Activated T-cell treated with anti-CD3 and anti-CD28 coated beads, Interleukin-2, amount 50 U/mL, for 1 hour (primary cell): ENCODE results near the gene VSNL1.

Source experiments
- DNase-seq: peaks from one replicate; pipeline ENCODE4 v3.0.0-alpha.2; 2020

The VSNL1 gene

DNA sequence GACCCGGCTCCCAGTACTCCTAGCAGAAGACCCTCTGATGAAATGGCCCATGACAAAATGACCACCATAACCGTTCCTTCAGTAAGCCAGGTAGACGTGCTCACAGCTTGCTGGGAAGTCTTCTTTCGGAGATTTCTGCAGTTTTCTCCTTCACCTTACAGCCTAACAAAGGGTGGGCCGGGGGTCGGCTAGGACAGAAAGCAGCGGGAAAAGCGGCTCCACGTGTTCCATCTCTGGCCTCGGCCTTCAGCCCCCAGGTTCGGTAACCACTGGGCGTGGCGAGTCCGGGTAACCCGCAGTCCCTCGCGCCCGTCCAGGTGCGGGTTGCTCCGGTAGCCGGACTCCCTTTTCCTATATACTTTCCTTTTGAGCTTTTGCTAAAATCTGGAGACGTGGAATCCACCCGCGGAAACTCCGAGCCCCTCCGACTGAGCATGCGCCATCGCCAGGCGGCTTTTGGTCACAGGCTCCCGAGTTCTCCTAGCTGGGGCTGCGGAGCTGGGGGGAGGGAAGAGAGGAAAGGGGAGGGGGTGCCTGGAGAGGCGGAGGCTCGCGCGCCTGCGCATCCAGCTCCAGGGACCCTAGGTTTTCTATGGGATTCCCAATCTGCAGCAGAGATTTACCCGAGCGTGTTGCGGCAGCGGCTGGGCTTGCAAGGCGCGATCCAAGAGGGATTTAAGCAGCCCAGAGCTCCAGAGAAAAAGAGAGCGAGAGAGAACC, at the start of gene VSNL1:
Gene VSNL1 (plus strand): TSS at position 604 of the 720 bp plus-strand sequence. CDS start 51,379 bp downstream, outside the sequence.
- DNase-seq = no peak

DNA sequence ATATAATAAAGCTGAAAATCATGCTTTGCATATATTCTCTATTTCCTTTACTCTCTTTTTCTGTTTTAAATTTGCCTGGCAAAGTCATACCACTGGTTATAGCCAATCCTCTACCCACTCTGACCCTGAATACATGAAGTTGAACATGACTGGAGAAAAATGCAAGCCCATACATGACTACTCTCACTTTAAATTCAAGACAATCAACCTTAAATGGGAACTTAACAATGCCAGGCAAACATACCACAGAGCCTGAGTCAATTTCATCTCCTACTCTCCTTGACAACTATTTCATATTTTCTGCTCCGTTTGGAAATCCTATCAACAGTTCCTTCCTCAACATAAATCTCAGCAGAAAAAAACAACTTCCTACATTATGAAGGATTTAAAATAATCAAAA, 44.9 kb upstream of the VSNL1 start:
- no peak for DNase-seq

DNA sequence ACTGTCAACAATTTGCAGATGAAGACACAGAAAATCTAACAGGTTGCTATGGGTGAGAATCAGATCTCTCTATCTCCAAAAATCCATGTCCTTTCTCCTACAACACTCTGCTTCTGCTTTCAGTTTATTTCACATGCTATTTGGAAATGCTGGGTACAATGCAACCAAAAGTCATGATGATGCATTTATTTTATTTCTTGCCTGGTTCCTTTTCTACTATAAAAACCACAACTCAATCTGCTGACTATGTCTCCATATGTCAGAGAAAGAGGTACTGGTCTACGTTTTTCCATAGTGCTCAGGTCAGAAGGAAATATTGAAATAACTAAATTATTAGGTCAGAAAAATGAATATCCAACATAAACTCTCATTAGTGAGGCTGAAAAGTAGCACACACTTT, 42.8 kb upstream of the VSNL1 start:
- DNase-seq = no peak

DNA sequence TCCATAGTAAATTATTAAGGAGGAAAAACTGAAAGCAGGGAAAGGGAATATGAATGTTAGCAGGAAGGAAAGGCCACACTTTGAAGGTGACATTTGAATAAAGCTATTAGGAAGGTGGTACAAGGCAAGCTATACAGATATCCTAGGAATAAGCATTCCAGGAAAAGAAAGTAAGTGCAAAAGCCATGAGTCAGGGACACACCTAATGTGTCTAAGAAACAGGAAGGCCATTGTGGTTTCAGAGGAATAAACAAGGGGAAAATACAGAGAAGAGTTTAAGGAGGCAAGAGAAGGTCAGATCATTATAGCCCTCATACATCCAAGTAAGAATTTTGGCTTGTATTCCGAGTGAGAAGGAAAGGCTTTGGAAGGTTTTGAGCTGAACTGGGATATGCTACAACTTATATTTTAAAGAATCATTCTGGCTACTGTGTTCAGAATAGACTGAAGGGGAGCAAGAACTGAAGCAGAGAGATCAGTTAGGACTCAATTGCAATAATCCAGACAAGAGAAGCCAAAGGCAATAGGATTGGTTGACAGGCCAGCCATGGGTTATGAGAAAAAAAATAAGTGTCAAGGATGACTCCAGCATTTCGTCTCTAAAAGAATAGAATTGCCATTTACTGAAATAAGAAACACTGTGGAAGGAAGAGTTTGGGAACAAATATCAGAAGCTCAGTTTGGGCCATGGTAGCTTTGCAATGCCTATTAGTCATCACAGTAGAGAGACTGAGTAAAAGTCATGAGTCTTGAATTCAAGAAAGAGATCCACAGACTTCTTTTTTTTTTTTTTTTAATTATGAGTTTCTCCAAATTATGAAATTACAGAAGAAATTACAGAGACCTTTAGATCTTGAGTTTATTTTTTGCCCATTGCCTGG, 33.5 kb upstream of the VSNL1 start:
- DNase-seq = no peak

DNA sequence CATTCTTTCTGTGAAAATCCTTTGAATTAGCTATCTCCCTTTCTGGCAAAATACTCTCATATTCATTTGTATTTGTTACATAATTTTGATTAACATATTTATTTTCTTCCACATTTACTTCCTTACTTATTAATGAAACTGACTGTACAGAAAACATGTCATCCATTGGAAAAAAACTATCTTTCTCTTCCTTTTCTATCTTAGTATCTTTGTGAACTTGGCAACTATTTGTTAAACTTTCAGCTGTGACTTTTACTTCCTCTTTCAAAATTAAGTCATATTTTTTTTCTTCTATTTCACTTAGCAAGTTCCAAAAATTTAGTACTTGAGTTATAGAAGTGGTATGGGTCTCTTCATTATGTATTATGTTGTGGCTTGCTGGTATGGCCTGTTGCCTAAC, 24.8 kb upstream of the VSNL1 start:
- no peak for DNase-seq

DNA sequence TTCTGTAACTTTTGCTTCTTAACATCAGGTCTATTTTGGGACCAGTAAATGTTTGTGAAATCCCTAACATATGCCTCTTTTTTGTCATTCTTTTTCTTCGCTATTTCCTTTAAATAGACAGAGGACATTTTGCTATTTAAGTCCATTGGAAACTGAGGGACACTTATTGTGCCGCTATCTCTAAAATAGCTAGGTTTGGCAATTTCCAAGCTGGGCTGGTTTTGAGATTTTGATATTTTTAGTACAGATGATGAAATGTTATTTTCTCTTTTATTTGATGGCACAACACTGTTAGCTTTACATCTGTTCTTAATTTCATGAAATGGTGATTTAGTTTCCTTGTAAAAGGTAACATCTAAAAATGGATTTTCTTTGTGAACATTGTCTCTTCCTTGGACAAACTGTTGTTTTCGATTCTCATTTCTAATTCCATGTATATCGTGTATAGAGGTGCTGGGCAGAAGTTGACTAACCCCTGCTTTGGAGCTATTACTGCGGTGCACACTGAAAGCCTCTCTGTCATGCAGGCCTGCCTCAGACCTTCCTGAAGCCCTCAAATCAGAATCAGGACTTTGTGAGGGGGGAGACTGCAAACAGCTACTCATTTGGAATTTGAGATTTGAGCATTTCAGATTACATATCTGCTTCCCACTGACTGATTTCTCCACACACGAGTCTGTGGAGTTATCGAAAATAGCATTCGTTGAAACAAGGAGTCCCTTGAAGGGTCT, 22.9 kb upstream of the VSNL1 start:
- DNase-seq = no peak

DNA sequence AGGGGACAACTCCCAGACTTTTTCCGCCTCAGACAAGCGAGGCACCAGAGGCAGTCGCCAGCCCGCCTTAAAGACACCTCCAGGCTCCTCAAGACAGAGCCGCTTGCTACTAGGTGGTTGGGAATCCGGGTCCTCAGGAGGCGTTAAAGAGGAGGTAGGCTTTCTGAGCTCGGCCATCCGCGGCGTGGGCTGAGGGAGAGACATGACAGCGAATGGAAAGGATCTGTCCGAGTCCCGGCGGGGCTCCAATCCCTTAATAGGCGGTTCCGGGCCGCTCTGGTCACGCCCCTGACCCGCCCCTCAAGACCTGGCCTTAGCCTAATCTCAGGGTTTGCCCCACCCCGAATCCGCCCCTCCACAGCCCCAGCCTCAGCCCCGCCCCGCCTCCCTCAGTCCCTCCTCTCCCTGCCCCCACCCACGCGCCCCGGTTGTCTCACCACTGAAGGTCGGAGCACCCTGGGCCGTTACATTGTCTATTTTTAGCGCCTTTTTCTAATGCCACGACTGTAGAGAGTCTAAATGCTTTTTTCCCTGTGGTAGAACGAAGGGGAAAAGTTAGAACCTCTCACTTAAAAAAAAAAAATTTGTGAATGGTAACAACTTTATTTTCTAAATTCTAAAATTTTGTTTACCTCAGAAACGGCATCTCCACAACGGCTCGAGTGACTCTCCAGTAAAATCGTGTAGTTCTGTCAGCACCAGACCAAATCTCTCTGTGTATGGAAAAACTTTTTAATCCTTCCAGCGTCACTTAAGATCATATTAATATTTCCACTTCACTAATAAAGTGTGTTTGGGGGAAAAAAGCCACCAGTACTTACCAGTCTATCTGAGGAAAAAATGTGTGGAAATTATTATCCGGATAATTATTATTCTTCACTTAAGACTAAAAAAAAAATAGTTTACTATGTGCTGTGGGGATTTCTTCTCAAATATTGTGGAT, 22.0 kb upstream of the VSNL1 start, which contains the start of gene RAD51AP2:
Gene RAD51AP2 (minus strand): TSS at position 229 of the 943 bp plus-strand sequence. CDS start 25 bp downstream, at position 204.
- DNase-seq = no peak

DNA sequence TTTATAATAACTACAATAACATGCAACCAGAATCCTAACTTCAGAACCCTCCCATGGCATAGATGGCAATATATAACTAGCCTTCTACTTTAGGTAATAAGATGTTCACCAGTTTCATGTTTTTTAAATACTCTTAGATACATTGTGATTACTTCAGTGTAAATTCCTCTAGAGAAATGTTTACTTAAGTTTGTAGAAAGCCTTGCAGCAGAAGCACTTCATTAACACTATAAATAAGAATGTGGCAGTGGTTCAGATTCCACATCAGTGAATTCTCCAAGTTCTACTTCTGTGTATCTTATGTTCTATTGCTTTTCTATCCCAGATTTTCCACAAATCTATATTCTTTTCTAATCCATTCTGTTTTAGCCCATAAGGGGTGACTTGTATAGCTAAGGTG, 21.0 kb upstream of the VSNL1 start:
- DNase-seq = no peak

DNA sequence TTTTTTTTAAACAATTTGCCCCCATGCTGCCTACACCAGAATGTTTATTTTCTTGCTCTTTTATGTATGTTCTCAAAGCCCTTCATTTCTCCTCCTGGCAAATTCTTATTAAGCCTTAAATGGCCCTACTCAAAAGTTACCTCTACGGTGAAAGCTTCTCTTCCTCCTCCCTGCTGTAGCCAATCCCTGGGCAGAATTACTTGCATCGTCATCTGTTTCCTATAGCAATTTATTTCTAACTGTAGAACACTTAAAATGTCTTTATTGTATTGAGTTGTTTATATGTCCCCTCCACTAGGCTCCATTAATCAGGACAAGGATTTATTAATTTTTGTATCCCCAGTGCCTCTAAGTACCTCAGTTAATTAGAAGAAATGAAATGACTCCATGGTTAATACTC, 19.7 kb upstream of the VSNL1 start:
- no peak for DNase-seq

DNA sequence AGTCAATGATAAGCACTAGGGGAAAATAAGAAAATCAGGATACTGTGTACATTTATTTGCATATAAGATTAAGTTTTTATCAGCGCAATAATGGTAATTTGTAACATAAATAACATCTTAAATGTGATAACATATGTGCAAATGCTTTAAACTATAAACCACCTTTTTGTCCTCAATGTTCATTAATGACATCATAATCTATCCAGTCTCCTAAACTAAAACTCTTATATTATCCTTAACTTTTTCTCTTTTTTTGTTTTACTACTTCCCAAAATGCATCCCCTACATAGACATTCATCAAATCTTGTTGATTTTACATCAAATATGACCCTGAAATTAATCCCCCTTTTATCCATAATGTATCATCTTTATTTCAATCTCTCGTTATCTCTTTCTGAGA, 18.9 kb upstream of the VSNL1 start:
- no peak for DNase-seq

DNA sequence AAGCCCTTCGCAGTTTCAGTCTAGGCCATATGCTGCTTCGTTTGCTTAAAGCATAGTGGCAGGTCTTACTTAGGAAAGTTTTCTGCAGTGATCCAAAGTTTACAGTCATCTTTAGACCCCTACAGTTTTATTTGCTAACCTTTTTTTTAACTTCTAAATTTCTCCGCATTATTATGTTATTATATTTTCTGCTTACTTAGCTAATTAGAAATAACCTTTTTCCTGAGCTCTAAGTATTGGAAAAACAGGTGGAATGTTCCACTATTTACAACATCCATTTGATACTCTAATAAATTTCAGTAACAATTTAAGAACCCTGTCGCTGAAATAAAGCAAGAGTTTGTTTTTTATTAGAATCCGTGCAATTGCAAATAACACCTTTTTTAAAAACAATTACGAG, 18.2 kb upstream of the VSNL1 start:
- no peak for DNase-seq

DNA sequence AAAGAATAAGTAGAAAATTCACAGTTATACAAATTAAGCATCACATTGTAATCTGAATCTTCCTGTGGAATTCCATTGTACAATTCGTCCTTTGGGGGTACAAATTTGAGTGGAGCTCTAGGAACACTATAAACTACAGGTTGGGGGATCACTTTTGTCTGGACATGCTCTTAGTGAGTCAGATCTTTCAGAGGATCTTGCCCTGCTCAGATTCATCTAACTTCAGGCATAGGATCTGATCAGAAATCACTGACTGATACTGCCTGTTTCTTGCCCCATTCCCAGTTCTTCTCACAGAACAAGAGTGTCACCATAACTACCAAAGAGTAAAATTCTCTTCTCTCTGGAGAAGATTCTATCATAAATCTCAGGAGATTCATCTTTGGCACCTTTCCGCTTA, 10.7 kb upstream of the VSNL1 start:
- no peak for DNase-seq

DNA sequence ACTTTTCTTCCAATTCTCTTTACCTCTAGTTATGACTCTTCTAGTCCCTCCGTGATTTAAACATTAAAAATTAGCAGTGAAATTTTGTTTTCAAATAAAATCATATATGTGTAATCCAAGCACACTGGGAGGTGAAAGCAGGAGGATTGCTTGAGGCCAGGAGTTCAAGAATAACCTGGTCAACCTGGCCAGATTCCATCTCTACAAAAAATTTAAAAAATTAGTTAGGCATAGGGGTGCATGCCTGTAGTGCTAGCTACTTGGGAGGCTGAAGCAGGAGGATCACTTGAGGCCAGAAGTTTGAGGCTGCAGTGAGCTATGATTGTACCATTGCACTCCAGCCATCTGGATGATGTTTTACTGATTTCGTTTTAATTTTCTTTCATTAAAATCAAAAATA, 7.0 kb upstream of the VSNL1 start:
- no peak for DNase-seq

DNA sequence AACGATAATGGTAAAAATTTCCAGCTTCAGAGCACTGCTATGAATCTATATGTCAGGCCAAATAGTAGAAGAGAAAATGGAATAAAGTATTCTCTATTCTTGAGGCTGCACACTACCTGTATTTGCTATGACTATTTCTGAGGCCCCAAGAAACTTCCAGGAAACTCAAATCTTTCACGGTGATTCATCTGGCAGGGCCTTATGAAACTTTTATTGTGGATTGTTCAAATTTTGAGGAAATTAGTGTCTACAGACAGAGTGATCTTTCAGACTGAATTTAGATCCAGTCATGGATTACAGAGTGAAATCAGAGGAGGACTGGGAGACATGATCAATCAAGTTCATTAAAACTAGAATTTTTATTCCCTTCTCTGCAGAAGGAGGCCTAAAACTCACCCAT, 4.1 kb upstream of the VSNL1 start:
- no peak for DNase-seq

DNA sequence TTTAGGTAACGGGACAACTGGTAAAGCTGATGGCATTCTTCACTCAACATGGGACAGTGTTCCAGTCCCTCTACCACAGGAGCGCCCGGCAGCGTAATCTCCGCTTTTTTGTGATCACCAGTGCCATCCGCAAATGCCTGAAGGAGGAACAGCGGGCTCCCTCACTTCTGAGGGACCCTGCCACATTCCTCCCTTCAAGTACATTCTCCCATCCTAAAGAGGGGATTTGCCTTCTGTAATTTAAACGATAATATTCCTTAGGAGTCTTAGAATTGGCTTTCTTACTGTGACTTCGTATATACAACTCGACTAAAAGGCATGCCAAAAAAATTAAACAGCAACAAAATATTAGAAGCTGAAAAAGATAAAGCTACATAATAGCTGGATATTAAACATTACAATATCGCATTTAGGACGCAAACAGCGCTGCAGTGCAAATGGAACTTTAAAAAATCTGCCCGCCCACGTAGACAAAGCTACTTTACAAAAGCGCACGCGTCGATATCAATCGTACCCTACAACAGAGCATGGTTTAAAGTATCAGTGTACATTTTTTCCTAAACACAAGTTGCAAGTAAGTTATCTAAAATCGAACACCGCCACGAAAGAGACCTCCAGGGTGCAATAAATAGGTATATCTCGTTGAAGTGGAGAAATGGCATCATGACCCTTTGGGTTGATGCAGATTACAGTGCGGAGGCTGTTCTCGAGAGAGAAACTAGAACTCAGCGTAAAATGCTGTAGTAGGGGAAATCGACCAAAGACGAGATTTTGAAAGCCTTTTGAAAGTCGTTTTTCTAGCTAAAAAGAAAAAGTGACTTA, 2.3 kb upstream of the VSNL1 start:
- DNase-seq = no peak

DNA sequence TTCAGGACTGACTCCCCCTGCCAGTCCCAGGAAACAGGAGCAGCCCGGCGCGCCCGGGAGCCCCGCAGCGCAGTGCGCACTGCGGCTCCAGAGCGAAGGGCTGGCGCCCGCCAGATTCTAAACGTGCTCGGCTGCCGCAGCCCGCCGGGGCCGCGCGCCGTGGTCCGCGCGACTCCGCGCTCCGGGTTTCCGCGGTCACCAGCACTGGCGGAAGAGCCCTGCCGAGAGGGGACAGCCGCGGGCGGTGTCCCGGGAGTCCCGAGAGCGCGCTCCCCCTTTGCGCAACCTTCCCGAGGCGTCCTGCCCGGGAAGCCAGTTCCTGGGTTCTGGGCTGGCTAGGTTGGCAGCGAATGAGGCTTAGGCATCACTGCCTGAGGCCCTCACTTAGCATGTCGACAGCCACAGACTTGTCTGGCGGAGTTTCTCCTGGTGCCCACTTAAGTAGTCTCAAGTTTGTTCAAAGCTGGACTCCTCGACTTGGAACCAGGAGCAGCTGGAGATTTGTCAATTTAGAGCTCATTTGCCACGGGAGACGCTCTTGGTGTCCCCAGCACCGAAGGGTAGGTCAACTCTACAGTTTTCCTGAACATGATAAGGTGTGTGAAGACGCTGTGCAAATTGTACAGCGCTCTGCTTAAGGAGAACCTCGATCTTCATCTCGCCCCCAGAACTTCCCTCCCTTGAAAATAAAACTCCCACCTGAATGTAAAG, 1.5 kb upstream of the VSNL1 start:
- DNase-seq = no peak

DNA sequence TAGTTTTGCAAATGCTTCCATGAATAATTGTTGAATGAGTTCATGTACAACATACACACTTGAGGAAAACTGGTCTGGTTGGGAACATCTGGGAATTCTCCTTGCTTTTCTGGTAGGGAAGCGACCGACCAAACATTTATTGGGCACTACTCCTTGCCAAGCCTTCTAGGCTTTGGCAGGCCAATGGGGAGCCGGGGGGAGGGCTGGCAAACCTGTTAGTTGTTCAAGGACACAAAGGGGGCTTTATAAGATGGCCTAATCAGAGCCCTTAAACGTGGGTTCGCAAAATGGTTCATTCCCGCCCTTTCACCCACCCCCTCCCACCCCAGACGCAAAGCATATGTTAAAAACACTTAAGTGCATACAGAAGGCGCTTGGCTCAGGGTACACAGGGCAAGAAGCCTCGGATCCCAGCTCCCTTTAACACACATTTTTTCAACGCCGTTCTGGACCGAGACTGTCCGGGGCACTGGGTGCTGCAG, 844 bp upstream of the VSNL1 start:
- no peak for DNase-seq

DNA sequence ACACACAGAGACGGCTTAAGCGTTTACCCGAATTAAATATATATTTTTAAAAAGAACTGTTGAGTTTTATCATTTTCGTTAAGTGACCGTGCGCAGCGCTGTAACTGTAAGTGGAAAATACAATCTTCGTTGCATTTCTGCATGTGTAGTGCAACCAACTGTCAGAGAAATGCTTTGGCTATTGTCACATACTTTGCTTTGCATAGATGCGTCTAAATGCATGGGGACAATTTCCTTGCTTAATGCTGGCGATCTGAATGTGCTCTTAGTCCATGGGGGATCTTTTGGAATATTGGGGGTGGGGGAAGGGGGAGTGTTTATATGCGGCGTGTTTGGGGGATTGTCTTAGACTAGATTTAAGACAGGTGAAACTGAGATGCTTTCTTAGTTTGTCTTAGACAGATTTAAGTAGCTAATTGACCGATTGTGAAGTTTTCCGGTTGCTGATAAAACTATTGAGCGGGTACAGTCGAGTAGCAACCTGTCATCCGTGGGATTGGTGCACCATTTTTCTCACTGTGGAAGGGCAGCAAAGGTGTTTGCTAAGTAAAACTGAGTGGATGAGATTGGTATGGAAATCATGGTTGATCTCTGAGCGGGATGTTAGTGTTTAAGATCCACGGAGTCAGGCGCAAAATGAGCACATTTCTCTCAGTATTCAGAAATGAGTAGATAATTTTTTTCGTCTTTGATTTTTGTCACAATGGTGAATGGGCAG, 476 bp downstream of the VSNL1 start:
- no peak for DNase-seq

DNA sequence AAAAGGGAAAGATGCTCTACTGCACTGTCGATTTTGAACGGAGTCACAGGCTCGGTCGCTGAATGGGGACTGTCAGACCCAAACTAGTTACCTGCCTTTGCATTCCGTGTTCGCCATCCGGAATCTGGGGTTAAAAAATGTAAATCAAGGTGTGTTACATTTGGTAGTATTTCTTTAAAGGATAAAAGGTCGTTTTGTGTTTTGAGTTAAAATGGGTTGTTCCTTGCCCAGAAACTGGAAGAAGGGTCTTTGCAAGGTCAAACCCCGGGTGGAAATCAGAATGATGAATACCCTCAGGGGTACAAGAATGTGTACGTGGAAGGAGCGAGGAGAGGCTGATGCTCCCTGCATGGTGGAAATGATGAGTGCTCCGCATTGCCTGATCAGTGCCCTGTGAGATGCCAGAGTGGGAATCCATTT, 1.0 kb downstream of the VSNL1 start:
- no peak for DNase-seq

DNA sequence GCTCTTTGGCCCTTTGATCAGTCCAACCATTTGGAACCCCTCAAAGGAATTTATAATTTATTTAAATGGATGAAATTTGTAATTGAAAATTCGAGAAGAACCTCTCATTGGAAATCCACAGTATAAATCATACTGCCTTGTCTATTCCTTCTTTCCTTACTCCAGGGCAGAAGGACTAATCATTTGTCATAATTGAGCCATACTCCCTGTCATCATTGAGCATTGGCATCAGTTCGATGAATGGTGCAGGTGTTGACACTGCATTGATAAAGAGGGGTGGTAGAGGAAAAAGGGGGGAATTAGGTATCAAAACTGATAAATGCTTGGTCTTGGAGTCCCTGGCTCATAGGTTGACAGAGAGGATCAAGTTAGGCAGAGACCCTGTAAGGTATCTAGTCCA, 2.0 kb downstream of the VSNL1 start:
- DNase-seq = no peak
